Neural progenitor cell (in vitro differentiated cells): ENCODE measurements around the gene RPTOR. TPM values are rescaled to one million over a fixed set of nuclear protein-coding genes. Genes with fewer than 3 reads are reported as not detected.

Experiments
- DNase-seq: peaks from one replicate; pipeline ENCODE4 v3.0.0-alpha.2; 2016; ENCODE audit warnings: low spot score
- H2AFZ ChIP-seq: fragments of 200-600 bp; sonication (generic); replicated peaks from 2 replicates; pipeline ENCODE4 v1.6.1; 2016; ENCODE audit warnings: antibody characterized with exemption
- H3F3A ChIP-seq: fragments of 200-600 bp; sonication (generic); 2 replicates; pipeline ENCODE4 v1.6.1; 2016; ENCODE audit warnings: antibody characterized with exemption, low read depth
- H3K27ac ChIP-seq: fragments of 200-600 bp; sonication (generic); 2 replicates; pipeline ENCODE4 v1.5.1; 2016; ENCODE audit warnings: mild to moderate bottlenecking
- H3K27me3 ChIP-seq: fragments of 200-600 bp; sonication (generic); 2 replicates; pipeline ENCODE4 v1.6.1; 2016; ENCODE audit warnings: mild to moderate bottlenecking, moderate library complexity
- H3K36me3 ChIP-seq: fragments of 200-600 bp; sonication (generic); 2 replicates; pipeline ENCODE4 v1.5.1; 2016
- H3K4me1 ChIP-seq: fragments of 200-600 bp; sonication (generic); 2 replicates; pipeline ENCODE4 v1.6.1; 2016; ENCODE audit warnings: mixed run types
- H3K4me2 ChIP-seq: fragments of 200-600 bp; sonication (generic); 2 replicates; pipeline ENCODE4 v1.6.1; 2016
- H3K4me3 ChIP-seq: fragments of 200-600 bp; sonication (generic); 2 replicates; pipeline ENCODE4 v1.5.1; 2016
- H3K79me2 ChIP-seq: fragments of 200-600 bp; sonication (generic); 2 replicates; pipeline ENCODE4 v1.6.1; 2016; ENCODE audit warnings: low read depth
- H3K9ac ChIP-seq: fragments of 200-600 bp; sonication (generic); 2 replicates; pipeline ENCODE4 v1.6.1; 2016
- H3K9me3 ChIP-seq: fragments of 200-600 bp; sonication (generic); 2 replicates; pipeline ENCODE4 v1.5.1; 2016; ENCODE audit warnings: low read depth
- H4K20me1 ChIP-seq: fragments of 200-600 bp; sonication (generic); 2 replicates; pipeline ENCODE4 v1.6.1; 2016; ENCODE audit warnings: low read depth
- H3K27ac Mint-ChIP-seq: 3 replicates; pipeline ENCODE4 v1.8.0; 2021; ENCODE audit warnings: mixed read lengths
- H3K27me3 Mint-ChIP-seq: 2 replicates; pipeline ENCODE4 v1.8.0; 2022; ENCODE audit warnings: low read depth, mild to moderate bottlenecking, inconsistent platforms, moderate library complexity, mixed read lengths; ENCODE audit not compliant: insufficient read depth
- H3K36me3 Mint-ChIP-seq: 3 replicates; pipeline ENCODE4 v1.8.0; 2021; ENCODE audit warnings: mixed read lengths
- H3K4me1 Mint-ChIP-seq: 3 replicates; pipeline ENCODE4 v1.8.0; 2021; ENCODE audit warnings: mixed read lengths
- H3K4me3 Mint-ChIP-seq: 3 replicates; pipeline ENCODE4 v1.8.0; 2021; ENCODE audit warnings: mild to moderate bottlenecking, moderate library complexity, mixed read lengths
- H3K9me3 Mint-ChIP-seq: 3 replicates; pipeline ENCODE4 v1.8.0; 2020; ENCODE audit warnings: mixed read lengths
- CTCF ChIP-seq: fragments of 200-600 bp; sonication (generic); IDR thresholded peaks from 2 replicates; pipeline ENCODE4 v1.5.1; 2017; ENCODE audit warnings: antibody characterized with exemption, mild to moderate bottlenecking
- EZH2 ChIP-seq: fragments of 200-600 bp; sonication (generic); IDR thresholded peaks from 2 replicates; pipeline ENCODE4 v1.6.1; 2017; ENCODE audit warnings: antibody characterized with exemption, mild to moderate bottlenecking, moderate library complexity
- EZH2phosphoT487 ChIP-seq: fragments of 200-600 bp; sonication (generic); IDR thresholded peaks from 2 replicates; pipeline ENCODE4 v1.6.1; 2017; ENCODE audit warnings: antibody characterized with exemption
- total RNA-seq: library from RNA; depleted of rRNA; stranded (reverse); fragments of >200 nt; gene quantifications from 2 replicates; pipeline ENCODE4 v1.2.3, GENCODE V29; 2015; ENCODE audit warnings: low replicate concordance

Gene RPTOR
- total RNA-seq, 1 donor from 2014 or later = 7.4 TPM

DNA sequence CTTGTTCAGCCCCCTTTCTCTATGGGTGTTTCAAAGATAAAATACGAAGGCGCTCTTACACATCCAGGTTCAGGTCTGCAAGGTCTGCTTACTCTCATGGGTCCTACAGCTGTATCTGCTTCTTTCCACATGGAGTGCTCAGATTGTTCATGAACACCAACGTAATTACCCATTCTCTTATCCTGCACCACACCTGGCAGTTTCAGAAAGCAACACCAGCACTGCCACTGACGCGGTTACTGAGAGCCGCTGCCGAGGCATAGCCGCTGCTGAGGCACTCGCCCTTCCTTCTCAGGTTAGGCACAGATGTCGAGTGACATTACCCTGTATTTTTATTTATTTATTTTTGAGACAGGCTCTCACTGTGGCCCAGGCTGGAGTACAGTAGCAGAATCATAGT lies 147.1 kb downstream of the RPTOR start:
- no peaks in the 10 kb centered on the region for H3K9me3 ChIP-seq
- Mint-ChIP-seq H3K9me3 (no peaks in the 10 kb centered on the region), H3K4me3 (no peak overlapping the region), H3K27me3 (no peaks in the 10 kb centered on the region), H3K4me1 (peaks cover 36% of the 10 kb centered on the region), H3K27ac (no peak overlapping the region), H3K36me3 (no peaks in the 10 kb centered on the region)
- H2AFZ ChIP-seq = no peak overlapping the region
- H4K20me1 ChIP-seq = peaks cover 18% of the 10 kb centered on the region
- peaks cover 19% of the 10 kb centered on the region for H3K79me2 ChIP-seq
- H3K27ac ChIP-seq = no peak overlapping the region
- H3K9ac ChIP-seq = no peak overlapping the region
- TF ChIP-seq CTCF (no peak), EZH2phosphoT487 (no peak), EZH2 (no peak)
- H3K4me3 ChIP-seq = no peak overlapping the region
- no peaks in the 10 kb centered on the region for H3K27me3 ChIP-seq
- no peak overlapping the region for H3K4me2 ChIP-seq
- H3K4me1 ChIP-seq = peaks cover 29% of the 10 kb centered on the region
- H3F3A ChIP-seq = no peaks in the 10 kb centered on the region
- H3K36me3 ChIP-seq = no peaks in the 10 kb centered on the region
- no peak for DNase-seq

GRCh38 chr17:80692931-80693467 lies 148.4 kb downstream of the RPTOR start:
- no peak overlapping the region for H3K4me3 ChIP-seq
- no peaks in the 10 kb centered on the region for H3K9me3 ChIP-seq
- peak; percentile 31 for DNase-seq
- H3F3A ChIP-seq = no peaks in the 10 kb centered on the region
- no peaks in the 10 kb centered on the region for H3K9me3 Mint-ChIP-seq
- no peak overlapping the region for H3K4me2 ChIP-seq
- no peak overlapping the region for H3K9ac ChIP-seq
- H3K27ac Mint-ChIP-seq = no peak overlapping the region
- peaks cover 35% of the 10 kb centered on the region for H3K4me1 ChIP-seq
- H3K36me3 Mint-ChIP-seq = peaks cover 5% of the 10 kb centered on the region
- TF ChIP-seq CTCF (peak; percentile 37), EZH2phosphoT487 (no peak), EZH2 (no peak)
- no peak overlapping the region for H3K27ac ChIP-seq
- no peak overlapping the region for H2AFZ ChIP-seq
- H4K20me1 ChIP-seq = peaks cover 18% of the 10 kb centered on the region
- peaks cover 44% of the 10 kb centered on the region for H3K4me1 Mint-ChIP-seq
- no peaks in the 10 kb centered on the region for H3K27me3 ChIP-seq
- H3K27me3 Mint-ChIP-seq = no peaks in the 10 kb centered on the region
- H3K79me2 ChIP-seq = peaks cover 19% of the 10 kb centered on the region
- H3K4me3 Mint-ChIP-seq = no peak overlapping the region
- no peaks in the 10 kb centered on the region for H3K36me3 ChIP-seq

GRCh38 chr17:80693511-80693910 lies 148.9 kb downstream of the RPTOR start:
- Histone ChIP-seq H3K4me2 (peak overlapping the region; percentile 16), H3K27me3 (no peaks in the 10 kb centered on the region), H3K27ac (no peak overlapping the region), H4K20me1 (peaks cover 18% of the 10 kb centered on the region), H3K36me3 (no peaks in the 10 kb centered on the region), H3K4me1 (peaks cover 40% of the 10 kb centered on the region), H2AFZ (no peak overlapping the region), H3K4me3 (no peak overlapping the region), H3K9ac (no peak overlapping the region), H3K9me3 (no peaks in the 10 kb centered on the region), H3F3A (peaks cover 2% of the 10 kb centered on the region), H3K79me2 (peaks cover 19% of the 10 kb centered on the region)
- peaks cover 48% of the 10 kb centered on the region for H3K4me1 Mint-ChIP-seq
- no peak for DNase-seq
- no peak overlapping the region for H3K4me3 Mint-ChIP-seq
- no peaks in the 10 kb centered on the region for H3K27me3 Mint-ChIP-seq
- H3K9me3 Mint-ChIP-seq = no peaks in the 10 kb centered on the region
- TF ChIP-seq EZH2phosphoT487 (no peak), CTCF (no peak), EZH2 (no peak)
- peaks cover 5% of the 10 kb centered on the region for H3K36me3 Mint-ChIP-seq
- no peak overlapping the region for H3K27ac Mint-ChIP-seq
